ENCODE measurements around the gene SHANK3. TPM values are rescaled to one million over a fixed set of nuclear protein-coding genes. Genes with fewer than 3 reads are reported as not detected.

Gene SHANK3
- total RNA-seq, 2 experiments from 2014 or later: 0.04 to 0.06 TPM

- ChIA-PET POLR2A (no interaction called here), CTCF (no interaction called here)
These were observed 23.7 kb downstream of the SHANK3 start for GRCh38 chr22:50696251-50696798.

GRCh38 chr22:50696799-50697561 is 24.4 kb downstream of the SHANK3 start:
- CTCF ChIA-PET: no interaction called here

GRCh38 chr22:50697667-50698506 is 25.3 kb downstream of the SHANK3 start:
- ChIA-PET POLR2A (interaction anchor here (0.6 kb wide), 1 partner anchor 455 kb away, joined by 3 read pairs; no protein-coding TSS in a partner anchor), CTCF (interaction anchor here (0.6 kb wide), 1 partner anchor 472 kb away, joined by 3 read pairs; no protein-coding TSS in a partner anchor)

More at GRCh38 chr22:50696799-50697561, 24.4 kb downstream of the SHANK3 start:
- POLR2A ChIA-PET: no interaction called here

GRCh38 chr22:50698546-50698945 is 25.9 kb downstream of the SHANK3 start:
- ChIA-PET CTCF (no interaction called here), POLR2A (no interaction called here)

DNA sequence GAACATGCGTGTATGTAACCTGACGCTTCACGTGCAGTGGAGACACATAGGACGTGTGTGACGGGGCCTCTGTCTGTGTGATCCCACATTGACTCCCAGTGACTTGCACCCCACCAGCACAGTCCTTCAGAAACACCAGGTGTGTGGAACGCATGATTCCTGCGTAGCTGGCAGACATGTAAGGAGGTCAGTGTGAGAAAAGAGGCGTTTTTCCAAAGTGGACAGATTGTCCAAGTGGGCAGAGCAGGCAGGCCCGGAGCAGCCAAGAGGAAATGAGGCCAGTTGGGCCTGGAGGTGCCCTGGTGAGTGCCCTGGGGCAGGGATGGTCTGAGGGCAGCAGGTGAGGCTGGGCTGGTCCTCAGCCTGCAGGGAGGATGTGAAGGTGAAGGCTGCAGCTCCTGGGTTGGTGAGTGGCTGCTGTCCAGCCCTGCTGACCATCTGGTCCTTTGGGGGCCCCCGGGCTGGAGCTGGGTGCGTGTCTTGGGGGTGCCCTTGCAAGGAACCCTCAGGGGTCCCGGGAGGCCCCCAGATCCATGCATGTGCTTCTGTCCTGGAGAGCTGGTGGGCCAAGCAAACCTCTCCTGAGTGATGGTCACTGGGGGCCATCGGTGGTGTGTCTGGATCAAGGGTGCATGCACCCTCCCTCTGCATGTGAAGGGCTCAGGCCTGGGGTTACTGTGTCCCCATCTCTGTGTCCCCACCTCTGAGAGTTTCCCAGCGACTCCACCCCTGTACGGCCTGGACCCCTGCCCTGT is 26.6 kb downstream of the SHANK3 start:
- POLR2A ChIA-PET: interaction anchor here (1.1 kb wide), 1 partner anchor 15 kb away, joined by 3 read pairs; no protein-coding TSS in a partner anchor
- CTCF ChIA-PET: interaction anchor here (0.6 kb wide), 1 partner anchor 32 kb away, joined by 3 read pairs; no protein-coding TSS in a partner anchor

DNA sequence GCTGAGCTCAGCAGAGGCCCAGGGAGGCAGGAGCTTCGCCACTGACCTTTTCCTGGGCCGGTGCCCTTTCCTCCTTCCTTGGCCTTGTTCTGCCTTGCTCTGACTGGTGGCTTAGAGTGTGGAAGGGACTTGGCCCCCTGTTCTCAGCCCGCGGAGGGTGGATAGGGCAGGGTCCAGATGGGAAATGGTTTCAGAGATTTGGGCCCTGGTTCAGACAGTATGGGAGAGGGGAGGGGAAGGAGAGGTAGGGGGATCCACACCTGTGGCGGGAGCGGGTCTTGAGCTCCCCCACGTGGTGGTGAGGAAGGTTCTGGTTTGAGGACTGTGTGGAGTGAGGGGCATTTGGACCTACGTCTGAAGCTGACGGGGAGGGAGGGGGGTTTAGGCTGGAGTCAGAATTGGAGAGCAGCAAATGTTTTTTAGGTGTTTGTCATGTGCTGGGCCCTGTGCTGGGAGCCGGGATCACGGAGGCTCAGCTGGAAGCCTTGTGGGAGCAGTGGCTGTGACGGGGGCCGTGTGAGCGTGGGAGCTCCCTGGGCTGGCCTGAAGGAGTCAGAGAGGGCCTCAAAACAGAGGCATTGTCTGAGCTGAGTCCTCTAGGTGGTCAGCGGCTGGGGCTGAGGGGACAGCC is 27.2 kb downstream of the SHANK3 start:
- POLR2A ChIA-PET: interaction anchor here (1.1 kb wide), 1 partner anchor 15 kb away, joined by 3 read pairs; no protein-coding TSS in a partner anchor
- CTCF ChIA-PET: interaction anchor here (0.6 kb wide), 1 partner anchor 31 kb away, joined by 3 read pairs; no protein-coding TSS in a partner anchor

- ChIA-PET POLR2A (interaction anchor here (1.1 kb wide), 1 partner anchor 16 kb away, joined by 3 read pairs; no protein-coding TSS in a partner anchor), CTCF (no interaction called here)
These were observed 27.9 kb downstream of the SHANK3 start for GRCh38 chr22:50700387-50701075.

- CTCF ChIA-PET: no interaction called here
- POLR2A ChIA-PET: no interaction called here
These were observed 28.4 kb downstream of the SHANK3 start for GRCh38 chr22:50701076-50701419.

DNA sequence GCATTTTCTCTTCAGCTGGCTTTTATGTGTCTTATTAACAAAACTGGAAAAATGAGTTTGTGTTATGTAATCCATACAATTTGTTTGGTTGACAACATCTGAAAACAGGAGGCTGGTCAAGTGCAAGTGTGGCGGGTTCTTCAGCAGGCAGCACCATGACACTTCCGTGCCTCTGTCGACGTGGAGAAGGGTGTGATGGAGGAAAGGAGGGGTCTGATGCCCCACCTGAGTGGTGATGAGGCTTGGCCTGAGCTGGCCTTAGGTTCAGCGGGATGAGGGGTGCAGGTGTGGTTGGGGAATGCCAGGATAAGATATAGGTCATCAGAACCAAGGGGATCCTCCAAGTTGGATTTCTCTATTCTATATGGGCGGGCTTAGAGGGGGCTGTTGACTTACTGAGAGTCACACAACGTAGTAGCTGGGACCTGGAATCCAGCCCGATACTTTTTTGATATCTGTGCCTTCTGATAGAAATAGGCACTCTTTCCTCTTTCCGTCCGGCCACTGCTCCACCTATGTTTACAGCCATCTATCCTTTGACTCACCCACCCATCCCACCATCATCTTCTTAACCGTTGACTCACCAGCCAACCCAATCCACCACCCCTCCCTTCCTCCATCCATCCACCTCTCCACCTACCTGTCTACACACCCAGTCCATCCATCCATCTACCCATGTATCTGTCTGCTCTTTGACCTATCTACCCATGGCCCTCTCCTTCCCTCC is 29.0 kb downstream of the SHANK3 start:
- CTCF ChIA-PET: no interaction called here
- POLR2A ChIA-PET: no interaction called here

- POLR2A ChIA-PET: no interaction called here
- CTCF ChIA-PET: no interaction called here
These were observed 29.6 kb downstream of the SHANK3 start for GRCh38 chr22:50702261-50702671.

DNA sequence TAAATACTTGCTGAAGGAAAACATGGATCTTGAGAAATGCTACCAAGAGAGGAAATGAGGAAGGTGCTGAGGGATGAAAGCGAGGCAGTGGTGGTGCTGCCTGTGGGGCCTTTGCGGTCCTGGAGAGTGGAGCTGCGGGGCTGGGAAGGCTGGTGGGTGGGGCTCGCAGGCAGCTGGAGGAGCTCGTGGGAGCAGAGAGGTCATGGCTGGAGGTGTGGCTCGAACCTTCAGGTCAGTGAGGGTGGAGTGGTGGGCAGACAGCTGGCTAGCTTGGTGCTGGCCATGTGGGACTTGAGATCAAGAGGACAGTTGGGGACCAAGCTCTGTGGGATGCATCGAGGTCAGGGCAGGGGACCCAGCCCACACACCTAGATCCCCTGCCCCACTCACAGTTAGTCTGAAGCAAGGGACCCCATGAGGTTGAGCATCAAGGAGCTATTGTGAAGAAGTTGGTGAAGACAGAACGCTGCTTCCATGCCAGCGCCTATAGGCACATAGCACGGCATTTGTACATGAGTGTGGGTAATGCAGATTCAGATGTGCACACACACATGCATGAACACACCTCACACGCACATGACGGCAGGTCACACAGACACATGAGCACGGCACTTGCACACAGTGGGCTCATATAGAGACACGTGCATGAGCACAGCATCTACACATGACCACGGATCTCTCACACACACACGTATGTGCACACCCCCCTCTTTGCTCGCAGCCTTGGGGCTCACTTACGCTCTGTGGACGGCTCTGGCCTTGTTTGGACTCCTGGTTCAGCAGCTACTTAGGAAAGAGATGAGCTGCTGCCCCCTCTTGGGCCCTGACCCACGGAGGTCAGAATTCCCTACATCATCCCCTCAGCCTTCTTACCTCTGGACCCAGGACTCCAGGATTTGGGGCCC is 30.4 kb downstream of the SHANK3 start:
- ChIA-PET POLR2A (no interaction called here), CTCF (no interaction called here)

DNA sequence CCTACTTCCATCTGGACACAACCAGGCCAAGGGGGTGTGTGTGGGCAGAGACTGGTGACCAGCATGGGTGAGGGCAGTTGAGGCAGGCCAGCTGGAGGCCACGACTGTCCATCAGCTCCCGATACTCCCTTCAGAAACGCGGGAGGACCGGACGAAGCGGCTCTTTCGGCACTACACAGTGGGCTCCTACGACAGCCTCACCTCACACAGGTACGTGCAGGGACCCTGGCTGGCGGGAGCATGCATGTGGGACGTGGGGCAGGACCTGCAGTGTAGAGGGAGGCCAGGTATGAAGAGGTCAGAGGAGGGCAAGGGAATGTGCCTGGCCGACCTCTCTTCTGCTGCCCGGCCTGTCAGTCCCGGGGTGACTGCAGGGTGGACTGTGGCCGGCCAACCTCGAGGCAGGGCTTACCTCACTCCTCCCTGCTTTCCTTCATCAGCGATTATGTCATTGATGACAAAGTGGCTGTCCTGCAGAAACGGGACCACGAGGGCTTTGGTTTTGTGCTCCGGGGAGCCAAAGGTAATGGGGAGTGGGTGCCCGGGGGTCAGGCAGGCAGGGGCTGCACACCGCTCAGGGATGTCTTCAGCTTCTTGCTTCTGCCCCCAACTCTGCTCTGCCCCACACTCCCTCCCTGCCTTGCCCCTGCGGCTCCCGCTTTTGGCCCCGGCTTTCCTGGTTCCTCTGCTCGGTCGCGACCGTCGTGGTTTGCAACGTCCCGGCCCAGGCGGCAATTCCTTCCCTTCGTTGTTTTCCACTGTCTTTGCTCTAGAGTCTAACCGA is 31.3 kb downstream of the SHANK3 start:
- CTCF ChIA-PET: no interaction called here
- POLR2A ChIA-PET: no interaction called here

- POLR2A ChIA-PET: no interaction called here
- CTCF ChIA-PET: no interaction called here
These were observed 32.0 kb downstream of the SHANK3 start for GRCh38 chr22:50704510-50705218.

- ChIA-PET POLR2A (no interaction called here), CTCF (no interaction called here)
These were observed 32.6 kb downstream of the SHANK3 start for GRCh38 chr22:50705219-50705691.

DNA sequence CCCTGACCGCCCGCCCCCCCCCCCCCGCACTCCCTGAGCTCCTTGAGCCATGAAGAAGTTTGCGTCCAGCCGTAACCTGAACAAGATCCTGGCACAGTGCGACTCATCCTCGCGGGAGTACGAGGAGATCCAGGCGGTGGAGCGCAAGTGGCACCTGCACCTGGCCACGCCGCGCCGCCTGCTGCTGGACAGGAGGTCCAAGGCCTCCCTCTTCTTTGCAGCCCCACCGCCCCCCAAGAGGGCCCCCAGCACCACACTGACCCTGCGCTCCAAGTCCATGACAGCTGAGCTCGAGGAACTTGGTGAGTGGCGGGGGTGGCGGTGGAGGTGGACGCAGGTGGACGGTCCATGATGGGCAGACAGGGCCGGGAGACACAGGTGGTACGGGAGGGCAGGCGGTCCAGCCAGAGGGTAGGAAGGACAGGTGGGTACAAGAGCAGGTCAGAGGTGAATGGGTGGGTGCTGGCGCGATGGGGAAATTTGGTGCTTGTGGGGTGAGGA is 33.3 kb downstream of the SHANK3 start:
- CTCF ChIA-PET: no interaction called here
- POLR2A ChIA-PET: no interaction called here
